Muscle of leg (tissue), 11 donors: ENCODE measurements around the gene ZMAT2. TPM values are rescaled to one million over a fixed set of nuclear protein-coding genes. Genes with fewer than 3 reads are reported as not detected.

Experiments
- DNase-seq: peaks from one replicate; pipeline ENCODE4 v3.0.0; 2013
- H3K27ac ChIP-seq: one replicate; pipeline ENCODE4 v1.5.1; 2013; ENCODE audit warnings: mild to moderate bottlenecking, low read length, control low read depth
- H3K27me3 ChIP-seq: one replicate; pipeline ENCODE4 v1.6.1; 2013; ENCODE audit warnings: low read length; ENCODE audit not compliant: control insufficient read depth, insufficient read depth
- H3K36me3 ChIP-seq: one replicate; pipeline ENCODE4 v1.6.1; 2013; ENCODE audit warnings: low read length; ENCODE audit not compliant: control insufficient read depth, insufficient read depth
- H3K4me1 ChIP-seq: one replicate; pipeline ENCODE4 v1.6.1; 2013; ENCODE audit warnings: low read length; ENCODE audit not compliant: control insufficient read depth, insufficient read depth
- H3K4me3 ChIP-seq: one replicate; pipeline ENCODE4 v1.5.1; 2013; ENCODE audit warnings: low read length, control low read depth
- H3K9me3 ChIP-seq: replicated peaks from 2 replicates; pipeline ENCODE4 v1.6.1; 2013; ENCODE audit warnings: low read depth, low read length; ENCODE audit not compliant: control insufficient read depth
- WGBS: methylation state at CpG from one replicate; pipeline ENCODE4 v1.1.5; 2013; ENCODE audit warnings: missing lambda C conversion rate; ENCODE audit not compliant: insufficient coverage; 5-methylcytosine and 5-hydroxymethylcytosine counted together
- polyA plus RNA-seq, 8 donors: library from polyadenylated mRNA; unstranded; fragments of 120-200 nt; gene quantifications; one replicate each; pipeline versions ENCODE4 v1.2.1 to v1.2.3, GENCODE V29; 2013; ENCODE audit warnings: inconsistent platforms in 1 of 8, low replicate concordance in 1 of 8; ENCODE audit not compliant: insufficient read length in 8 of 8, insufficient read depth in 1 of 8
- total RNA-seq: library from RNA; stranded (reverse); fragments of 120-200 nt; gene quantifications from one replicate; pipeline ENCODE4 v1.2.4, GENCODE V29; 2013

ZMAT2 gene
- total and polyA plus RNA-seq, 9 donors = 68.5 to 104 (median 87.6) TPM

- no peaks in the 10 kb centered on the region for H3K9me3 ChIP-seq
- H3K36me3 ChIP-seq = peaks cover 77% of the 10 kb centered on the region
- 26% methylated on average over 66 of the region's 70 CpGs for WGBS
- no peak for DNase-seq
- H3K4me3 ChIP-seq = no peak overlapping the region
- H3K27ac ChIP-seq = no peak overlapping the region
- no peaks in the 10 kb centered on the region for H3K4me1 ChIP-seq
- no peaks in the 10 kb centered on the region for H3K27me3 ChIP-seq
Observed at GRCh38 chr5:140672455-140673186, 27.6 kb upstream of the ZMAT2 start.

DNA sequence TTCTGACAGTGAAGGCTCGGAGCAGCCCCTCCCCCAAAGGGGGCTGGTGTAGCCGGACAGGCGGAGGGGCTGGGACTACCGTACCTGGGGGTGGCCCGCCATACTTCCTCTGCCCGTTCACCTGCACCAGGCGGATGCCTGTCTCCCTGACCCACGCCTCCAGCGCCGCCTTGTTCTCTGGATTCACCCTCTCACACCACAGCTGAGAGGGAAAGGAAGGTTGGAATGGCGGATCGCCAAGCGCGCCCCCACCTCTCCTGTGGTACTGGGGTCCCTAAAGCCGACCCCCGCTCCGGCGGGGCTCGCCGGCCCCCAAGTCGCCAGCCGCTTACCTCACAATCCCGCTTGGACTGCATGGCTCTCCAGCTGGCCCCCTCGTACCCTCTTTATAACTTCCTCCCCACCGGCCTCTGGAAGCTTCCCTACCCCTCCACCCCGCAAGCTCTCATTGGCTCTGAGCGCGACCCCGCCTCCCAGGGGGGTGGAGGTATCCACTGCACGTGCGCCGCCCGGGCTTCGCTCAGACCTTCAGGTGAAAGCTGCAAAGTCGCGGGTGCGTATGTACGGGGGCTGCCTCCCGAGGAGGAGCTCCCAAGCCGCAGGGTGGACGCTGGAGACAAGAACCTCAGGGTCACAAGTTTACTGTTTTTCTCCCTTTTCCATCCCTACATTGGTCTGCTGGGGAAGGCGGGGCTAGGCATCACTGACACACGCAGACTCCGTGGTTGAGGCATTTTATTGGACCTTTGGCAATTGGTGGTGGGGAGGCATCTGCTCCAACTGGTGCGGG, 26.9 kb upstream of the ZMAT2 start, which contains the start of gene DND1:
Gene DND1 (minus strand): TSS at position 390 of the 790 bp plus-strand sequence. CDS start 34 bp downstream, at position 356.
- Histone ChIP-seq H3K4me3 (no peak within 1 kb of the TSS), H3K4me1 (no peaks in the 10 kb centered on the region), H3K27ac (no peak within 1 kb of the TSS), H3K27me3 (no peaks in the 10 kb centered on the region), H3K36me3 (peaks cover 76% of the 10 kb centered on the region), H3K9me3 (no peaks in the 10 kb centered on the region)
- no peak for DNase-seq
- 73% methylated on average over 22 of the region's 45 CpGs for WGBS

GRCh38 chr5:140674211-140674610, 26.0 kb upstream of the ZMAT2 start:
- H3K36me3 ChIP-seq = peaks cover 73% of the 10 kb centered on the region
- no CpG with 5 or more reads among the region's 2 CpGs for WGBS

GRCh38 chr5:140674629-140675028, 25.6 kb upstream of the ZMAT2 start:
- no peaks in the 10 kb centered on the region for H3K4me1 ChIP-seq
- H3K27me3 ChIP-seq = no peaks in the 10 kb centered on the region
- DNase-seq = no peak
- no peak overlapping the region for H3K4me3 ChIP-seq
- WGBS = 97% methylated on average over 4 of the region's 4 CpGs
- peaks cover 72% of the 10 kb centered on the region for H3K36me3 ChIP-seq
- no peak overlapping the region for H3K27ac ChIP-seq
- H3K9me3 ChIP-seq = no peaks in the 10 kb centered on the region

More at GRCh38 chr5:140674211-140674610, 26.0 kb upstream of the ZMAT2 start:
- Histone ChIP-seq H3K9me3 (no peaks in the 10 kb centered on the region), H3K27me3 (no peaks in the 10 kb centered on the region), H3K4me1 (no peaks in the 10 kb centered on the region), H3K4me3 (no peak overlapping the region), H3K27ac (no peak overlapping the region)
- DNase-seq = no peak

GRCh38 chr5:140677947-140678346, 22.3 kb upstream of the ZMAT2 start:
- no peak overlapping the region for H3K27ac ChIP-seq
- H3K4me1 ChIP-seq = no peaks in the 10 kb centered on the region
- H3K36me3 ChIP-seq = peaks cover 66% of the 10 kb centered on the region
- H3K9me3 ChIP-seq = no peaks in the 10 kb centered on the region
- no peak overlapping the region for H3K4me3 ChIP-seq
- 94% methylated on average over 2 of the region's 3 CpGs for WGBS
- no peak for DNase-seq
- no peaks in the 10 kb centered on the region for H3K27me3 ChIP-seq

DNA sequence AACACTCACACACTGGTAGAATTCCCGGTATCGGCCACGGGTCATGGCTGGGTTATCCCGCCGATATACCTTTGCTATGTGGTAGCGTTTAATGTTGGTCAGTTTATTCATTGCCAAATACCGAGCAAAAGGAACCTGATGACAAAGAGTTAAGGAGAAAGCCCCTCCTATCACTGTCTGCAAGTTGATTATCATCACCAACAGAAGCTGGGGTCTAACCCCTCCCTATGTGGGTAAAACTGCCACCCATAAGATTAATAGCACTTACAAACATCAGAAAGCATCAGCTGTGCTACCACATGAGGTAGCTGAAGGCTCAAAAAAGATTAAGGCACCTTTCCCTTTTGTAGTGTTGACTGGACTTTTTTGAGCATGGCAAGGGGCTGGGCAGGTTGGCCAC, 21.3 kb upstream of the ZMAT2 start:
- no peak for DNase-seq
- peaks cover 60% of the 10 kb centered on the region for H3K36me3 ChIP-seq
- no peaks in the 10 kb centered on the region for H3K27me3 ChIP-seq
- H3K27ac ChIP-seq = no peak overlapping the region
- no peak overlapping the region for H3K4me3 ChIP-seq
- no peaks in the 10 kb centered on the region for H3K4me1 ChIP-seq
- no peaks in the 10 kb centered on the region for H3K9me3 ChIP-seq
- WGBS = 98% methylated on average over 5 of the region's 7 CpGs

DNA sequence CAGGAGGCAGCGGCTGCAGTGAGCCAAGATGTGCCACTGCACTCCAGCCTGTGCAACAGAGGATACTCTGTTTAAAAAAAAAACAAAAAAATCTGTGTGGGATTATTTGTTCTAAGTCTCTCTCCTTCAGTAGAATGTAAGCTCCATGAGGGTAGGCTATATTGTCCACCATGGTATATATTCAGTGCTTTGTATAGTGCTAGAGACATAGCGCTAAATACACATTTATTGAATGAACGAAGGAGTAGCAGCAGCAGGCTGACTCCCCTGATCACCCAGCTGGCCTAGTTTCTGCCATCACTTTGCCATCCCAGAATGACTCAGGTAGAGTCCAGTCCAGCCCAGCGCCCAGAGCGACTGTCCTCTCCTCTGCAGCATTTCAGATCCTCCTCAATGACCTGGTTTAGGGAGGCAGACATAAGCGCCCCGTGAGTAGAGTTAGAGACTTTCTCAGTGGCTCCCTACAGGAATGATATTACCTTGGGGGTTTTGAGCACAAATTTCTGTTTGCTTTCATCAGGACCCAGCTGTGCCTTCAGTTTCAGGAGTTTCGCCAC, 9.8 kb upstream of the ZMAT2 start:
- no peaks in the 10 kb centered on the region for H3K27me3 ChIP-seq
- H3K36me3 ChIP-seq = peaks cover 35% of the 10 kb centered on the region
- DNase-seq = no peak
- H3K27ac ChIP-seq = peak overlapping the region; percentile 69
- no peaks in the 10 kb centered on the region for H3K9me3 ChIP-seq
- WGBS = 67% methylated on average over 3 of the region's 8 CpGs
- peak overlapping the region; percentile 96 for H3K4me3 ChIP-seq
- H3K4me1 ChIP-seq = peaks cover 12% of the 10 kb centered on the region

DNA sequence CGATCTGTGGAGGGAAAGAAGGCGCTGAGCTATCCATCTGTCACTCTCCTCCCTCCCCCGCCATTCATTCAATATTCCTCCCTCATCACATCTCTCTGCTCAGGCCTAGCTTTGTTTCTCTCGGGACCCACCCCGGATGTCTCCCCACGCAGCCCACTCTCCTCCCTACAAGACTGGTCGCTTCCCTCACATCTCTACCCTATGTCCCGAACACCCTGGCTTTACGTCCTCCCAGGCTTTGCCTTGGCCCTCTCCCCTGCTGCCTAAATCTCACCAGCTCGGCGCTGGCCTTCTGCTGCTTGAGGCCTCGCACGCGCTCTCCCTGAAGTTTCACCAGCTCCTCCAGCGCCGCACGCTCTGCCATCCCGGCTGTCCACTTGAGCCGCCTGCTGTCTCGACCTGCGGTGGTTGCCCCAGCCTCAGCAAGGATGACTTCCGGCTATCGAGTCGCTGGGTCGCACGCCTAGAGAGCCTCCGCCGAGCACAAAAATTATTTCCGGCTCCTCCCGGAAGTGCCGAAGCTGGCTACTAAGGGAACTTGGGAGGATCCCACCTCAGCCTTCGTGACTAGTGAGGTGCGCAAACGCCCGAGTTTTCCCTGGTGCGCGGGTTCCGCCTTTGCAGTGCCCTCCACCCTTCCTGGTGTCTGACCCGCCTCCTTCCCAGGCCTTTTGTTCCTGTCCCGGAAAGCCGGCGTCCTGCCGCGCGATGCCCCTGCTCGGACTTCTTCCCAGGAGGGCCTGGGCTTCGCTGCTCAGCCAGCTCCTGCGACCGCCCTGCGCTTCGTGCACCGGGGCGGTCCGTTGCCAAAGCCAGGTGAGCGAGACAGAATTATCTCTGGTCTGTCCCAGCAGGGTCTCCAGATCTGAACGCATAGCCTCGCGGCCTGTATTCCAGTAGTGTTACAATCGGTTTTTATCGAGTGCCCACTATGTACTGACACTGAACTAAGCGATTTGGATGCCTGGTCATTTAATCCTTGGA, 9.0 kb upstream of the ZMAT2 start, which contains the start of the genes HARS1 and HARS2:
Gene HARS1 (minus strand): TSS at position 430 of the 984 bp plus-strand sequence. CDS start 66 bp downstream, at position 364.
Gene HARS2 (plus strand): TSS at position 515 of the 984 bp plus-strand sequence. CDS start 194 bp downstream, at position 709.
- Histone ChIP-seq H3K27ac (peak within 1 kb of the TSS; percentile 88), H3K4me1 (peaks cover 12% of the 10 kb centered on the region), H3K4me3 (peak within 1 kb of the TSS; percentile 96), H3K36me3 (peaks cover 42% of the 10 kb centered on the region), H3K27me3 (no peaks in the 10 kb centered on the region), H3K9me3 (no peaks in the 10 kb centered on the region)
- 0% methylated on average over 60 of the region's 61 CpGs for WGBS
- DNase-seq = peak; percentile 97

DNA sequence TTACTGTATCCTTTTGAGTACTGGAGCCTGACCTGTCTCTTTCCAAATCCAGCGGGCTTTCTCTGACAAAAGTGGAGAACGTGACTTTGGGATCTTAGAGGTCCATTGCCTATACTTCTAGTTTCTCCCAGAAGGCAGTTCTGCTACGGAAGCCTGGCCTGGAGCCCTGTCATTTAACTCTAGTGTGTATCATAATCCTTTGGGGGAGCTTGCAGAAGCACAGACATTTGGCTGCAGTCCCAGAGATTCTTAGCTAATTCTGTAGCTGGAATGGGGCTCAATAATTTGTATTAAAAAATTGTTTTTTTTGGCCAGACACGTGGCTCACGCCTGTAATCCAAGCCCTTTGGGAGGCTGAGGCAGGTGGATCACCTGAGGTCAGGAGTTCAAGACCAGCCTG, 6.0 kb upstream of the ZMAT2 start:
- no peak for DNase-seq

More for the DNA sequence above, 6.0 kb upstream of the ZMAT2 start:
- H3K36me3 ChIP-seq = peaks cover 65% of the 10 kb centered on the region
- 47% methylated on average over 3 of the region's 5 CpGs for WGBS
- H3K27ac ChIP-seq = no peak overlapping the region
- no peaks in the 10 kb centered on the region for H3K9me3 ChIP-seq
- no peak overlapping the region for H3K4me3 ChIP-seq
- H3K27me3 ChIP-seq = no peaks in the 10 kb centered on the region
- peaks cover 12% of the 10 kb centered on the region for H3K4me1 ChIP-seq
